Measurements from ENCODE around the gene RFX8. TPM values are rescaled to one million over a fixed set of nuclear protein-coding genes. Genes with fewer than 3 reads are reported as not detected.

The RFX8 gene
- total RNA-seq, 4 donors from 2014 or later = 0.27 TPM; not detected in 3

DNA sequence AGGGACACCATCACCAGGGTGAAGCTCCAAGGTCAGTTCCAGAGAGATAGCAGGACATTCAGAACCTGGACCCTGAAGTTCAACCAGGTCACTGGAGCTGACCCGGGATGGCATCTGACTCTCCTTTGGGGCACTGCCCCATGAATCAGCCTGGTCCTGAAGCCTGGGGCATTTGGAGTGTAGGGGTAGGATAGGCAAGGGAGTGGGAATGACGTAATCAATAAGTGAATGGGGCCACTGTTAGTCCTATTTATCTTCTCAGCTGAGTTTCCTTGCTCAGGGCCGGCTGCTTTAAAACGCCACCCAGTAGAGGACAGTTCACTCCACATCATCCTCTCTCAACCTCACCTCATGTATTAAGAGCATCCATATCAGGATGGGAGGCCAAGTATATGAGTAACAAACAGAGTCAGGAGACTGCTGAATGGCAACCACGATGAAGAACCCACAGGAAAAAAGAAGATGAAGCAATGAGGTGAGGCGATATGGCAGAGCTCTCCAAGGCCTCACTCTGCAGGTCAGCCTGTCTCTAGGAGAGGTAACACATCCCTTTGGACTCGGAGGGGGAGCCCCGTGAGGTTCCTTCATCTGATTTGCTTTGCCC is 1.8 kb upstream of the RFX8 start:
- Histone ChIP-seq H3K27me3 (peaks cover 0 to 12% (median 5%) of the 10 kb centered on the region in 3 donors), H3K9me3 (no peaks in the 10 kb centered on the region), H3K4me3 (no peak overlapping the region), H3K36me3 (no peaks in the 10 kb centered on the region), H3K27ac (no peak overlapping the region), H3K4me1 (peaks cover 0 to 5% of the 10 kb centered on the region in 2 donors)
- TF ChIP-seq, protein P1, sequence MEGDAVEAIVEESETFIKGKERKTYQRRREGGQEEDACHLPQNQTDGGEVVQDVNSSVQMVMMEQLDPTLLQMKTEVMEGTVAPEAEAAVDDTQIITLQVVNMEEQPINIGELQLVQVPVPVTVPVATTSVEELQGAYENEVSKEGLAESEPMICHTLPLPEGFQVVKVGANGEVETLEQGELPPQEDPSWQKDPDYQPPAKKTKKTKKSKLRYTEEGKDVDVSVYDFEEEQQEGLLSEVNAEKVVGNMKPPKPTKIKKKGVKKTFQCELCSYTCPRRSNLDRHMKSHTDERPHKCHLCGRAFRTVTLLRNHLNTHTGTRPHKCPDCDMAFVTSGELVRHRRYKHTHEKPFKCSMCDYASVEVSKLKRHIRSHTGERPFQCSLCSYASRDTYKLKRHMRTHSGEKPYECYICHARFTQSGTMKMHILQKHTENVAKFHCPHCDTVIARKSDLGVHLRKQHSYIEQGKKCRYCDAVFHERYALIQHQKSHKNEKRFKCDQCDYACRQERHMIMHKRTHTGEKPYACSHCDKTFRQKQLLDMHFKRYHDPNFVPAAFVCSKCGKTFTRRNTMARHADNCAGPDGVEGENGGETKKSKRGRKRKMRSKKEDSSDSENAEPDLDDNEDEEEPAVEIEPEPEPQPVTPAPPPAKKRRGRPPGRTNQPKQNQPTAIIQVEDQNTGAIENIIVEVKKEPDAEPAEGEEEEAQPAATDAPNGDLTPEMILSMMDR (IDR thresholded peaks at IDR 0.05 in 4 of 5, conservative IDR thresholded peaks at IDR 0.05 in 1 of 5) = no peak
- no peak for TF ChIP-seq POLR2A (IDR thresholded peaks at IDR 0.05)
- in situ Hi-C loops (cut with MboI; ENCODE audit: low sequenced_read_pairs in 4 of 4) (no loop called here), intact Hi-C loops (cut with DNase I; ENCODE audit: low total_unique reads) (no loop called here)
- DNase-seq (no peak), ATAC-seq (no peak)

- Histone ChIP-seq H3K27me3 (peaks cover 0 to 12% (median 5%) of the 10 kb centered on the region in 3 donors), H3K27ac (peak overlapping the region; percentile 30 to 48 (median 33)), H3K4me3 (peak overlapping the region; percentile 51 to 69 (median 58)), H3K4me1 (peaks cover 0 to 5% of the 10 kb centered on the region in 2 donors), H3K9me3 (no peaks in the 10 kb centered on the region), H3K36me3 (no peaks in the 10 kb centered on the region)
- DNase-seq (no peak), ATAC-seq (peak; percentile 22 to 41)
- in situ Hi-C loops (cut with MboI; ENCODE audit: low sequenced_read_pairs in 4 of 4) = no loop called here
- intact Hi-C loops (cut with DNase I; ENCODE audit: low total_unique reads) = no loop called here
- no peak for TF ChIP-seq POLR2A (IDR thresholded peaks at IDR 0.05)
- TF ChIP-seq, protein P1 (IDR thresholded peaks at IDR 0.05 in 4 of 5, conservative IDR thresholded peaks at IDR 0.05 in 1 of 5) = no peak
Observed at GRCh38 chr2:101473911-101474701, 806 bp downstream of the RFX8 start.

- TF ChIP-seq, protein P1 (IDR thresholded peaks at IDR 0.05 in 4 of 5, conservative IDR thresholded peaks at IDR 0.05 in 1 of 5) = no peak
- no peak for TF ChIP-seq POLR2A (IDR thresholded peaks at IDR 0.05)
- H3K27me3 ChIP-seq = peaks cover 0 to 12% (median 5%) of the 10 kb centered on the region in 3 donors
- ATAC-seq (peak in 1 of 2 donors; percentile 4), DNase-seq (no peak)
- no peaks in the 10 kb centered on the region for H3K9me3 ChIP-seq
- intact Hi-C loops (cut with DNase I; ENCODE audit: low total_unique reads) (no loop called here), in situ Hi-C loops (cut with MboI; ENCODE audit: low sequenced_read_pairs in 4 of 4) (no loop called here)
- H3K27ac ChIP-seq = peak overlapping the region; percentile 30 to 48 (median 33)
- H3K36me3 ChIP-seq = no peaks in the 10 kb centered on the region
- H3K4me3 ChIP-seq = peak overlapping the region; percentile 51 to 69 (median 58)
- peaks cover 0 to 5% of the 10 kb centered on the region in 2 donors for H3K4me1 ChIP-seq
Observed at GRCh38 chr2:101473591-101473910, 1.4 kb downstream of the RFX8 start.

DNA sequence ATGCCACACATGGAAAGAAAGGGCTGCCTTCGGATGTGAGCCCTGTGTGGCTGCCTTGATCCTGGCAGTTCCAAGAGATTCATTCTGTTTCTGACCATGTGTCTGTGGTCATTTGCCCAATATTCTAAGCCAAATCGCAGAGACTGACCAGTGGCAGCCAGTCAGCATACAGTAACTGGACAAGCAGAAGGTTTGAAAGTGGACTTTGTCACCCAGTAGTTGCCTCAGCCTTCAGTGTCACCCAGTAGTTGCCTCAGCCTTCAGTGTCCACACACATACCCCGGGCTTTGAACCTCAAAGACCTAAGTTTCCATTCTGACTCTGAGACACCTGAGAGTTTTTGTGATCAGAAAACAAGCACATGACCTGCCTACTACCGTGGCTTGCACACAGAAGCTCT is 5.0 kb downstream of the RFX8 start:
- in situ Hi-C loops (cut with MboI; ENCODE audit: low sequenced_read_pairs in 4 of 4) (no loop called here), intact Hi-C loops (cut with DNase I; ENCODE audit: low total_unique reads) (no loop called here)
- ATAC-seq (no peak), DNase-seq (no peak)
- H3K36me3 ChIP-seq = no peaks in the 10 kb centered on the region
- TF ChIP-seq POLR2A (IDR thresholded peaks at IDR 0.05) = no peak
- TF ChIP-seq, protein P1 (IDR thresholded peaks at IDR 0.05 in 4 of 5, conservative IDR thresholded peaks at IDR 0.05 in 1 of 5) = no peak
- H3K4me3 ChIP-seq = no peak overlapping the region
- H3K27ac ChIP-seq = no peak overlapping the region
- no peaks in the 10 kb centered on the region for H3K9me3 ChIP-seq
- H3K27me3 ChIP-seq = peaks cover 0 to 9% (median 5%) of the 10 kb centered on the region in 3 donors
- peaks cover 0 to 5% of the 10 kb centered on the region in 2 donors for H3K4me1 ChIP-seq

All from gastrocnemius medialis (tissue), 4 donors.